ENCODE data around the gene USP17L13.
"Not testable (repeated sequence)": the region's sequence is repeated elsewhere in the genome, so short reads cannot be mapped to it uniquely, and the experiment has no call there.

- not testable (repeated sequence) for TF ChIP-seq EZH2phosphoT487 (IDR thresholded peaks at IDR 0.05; ENCODE audit: insufficient read depth, low read depth); EZH2 (IDR thresholded peaks at IDR 0.05; ENCODE audit: insufficient read depth, poor library complexity, severe bottlenecking)
Measured at GRCh38 chr4:9257824-9258223, 33.1 kb downstream of the USP17L13 start, which contains the start of gene USP17L20.

Measured in GM23248 (cell line).